Testis (tissue), 3 donors: Measurements from ENCODE around the gene BACH2. TPM values are rescaled to one million over a fixed set of nuclear protein-coding genes. Genes with fewer than 3 reads are reported as not detected.
A peak's percentile ranks its signal among the peaks of the same experiment; 100 is the strongest.
"Not testable (repeated sequence)": the region's sequence is repeated elsewhere in the genome, so short reads cannot be mapped to it uniquely, and the experiment has no call there.

Source experiments
- DNase-seq: peaks from one replicate; pipeline ENCODE4 v3.0.0-alpha.2; 2019
- H3K27ac ChIP-seq, 2 donors: fragments of 200-600 bp; sonication (generic); one replicate each; pipeline ENCODE4 v1.5.1; 2019
- H3K27me3 ChIP-seq: fragments of 200-600 bp; sonication (generic); one replicate; pipeline ENCODE4 v1.5.1; 2019
- H3K36me3 ChIP-seq: fragments of 200-600 bp; sonication (generic); one replicate; pipeline ENCODE4 v1.5.1; 2017; ENCODE audit warnings: low read depth; ENCODE audit errors: missing control alignments
- H3K4me1 ChIP-seq: fragments of 200-600 bp; sonication (generic); one replicate; pipeline ENCODE4 v1.5.1; 2019
- H3K4me3 ChIP-seq, 2 donors: fragments of 200-600 bp; sonication (generic); one replicate each; pipeline ENCODE4 v1.5.1; 2017 to 2019
- H3K9me3 ChIP-seq: fragments of 200-600 bp; sonication (generic); one replicate; pipeline ENCODE4 v1.5.1; 2017
- POLR2A ChIP-seq: fragments of 450-650 bp; IDR thresholded peaks from one replicate; pipeline ENCODE4 v1.6.1; 2017; ENCODE audit warnings: antibody characterized with exemption, mild to moderate bottlenecking, moderate library complexity
- WGBS, 2 donors: methylation state at CpG; one replicate each; pipeline ENCODE4 v1.1.5; 2018; 5-methylcytosine and 5-hydroxymethylcytosine counted together
- intact Hi-C: fragments of 100-400 bp; cut with DNase I; formaldehyde crosslinking; loops from one replicate; pipeline ENCODE4 v1.15.1; 2023; ENCODE audit warnings: low total_unique reads
- polyA plus RNA-seq: library from polyadenylated mRNA; stranded (reverse); fragments of 350-450 nt; fragmentation: Illumina TruSeq; extraction: RNeasy Lipid Tissue Mini Kit (QIAGEN cat#74804); gene quantifications from one replicate; pipeline ENCODE4 v1.2.3, GENCODE V29; 2014; ENCODE audit warnings: low read depth, low replicate concordance; ENCODE audit not compliant: insufficient read depth
- total RNA-seq, 2 donors: library from RNA; depleted of rRNA; stranded (reverse); fragments of >200 nt; gene quantifications; one replicate each; pipeline ENCODE4 v1.2.3, GENCODE V29; 2016
- TF ChIP-seq, protein P1 (sequence below), 3 experiments: fragments of 450-650 bp in 2 of 3; fragments of 200-600 bp in 1 of 3; sonication (generic) in 1 of 3; IDR thresholded peaks; one replicate each; pipeline ENCODE4 v1.5.1; 2016 to 2019; ENCODE audit warnings: antibody characterized with exemption in 3 of 3, mild to moderate bottlenecking in 2 of 3, moderate library complexity in 1 of 3

Gene BACH2
- total and polyA plus RNA-seq, 3 donors from 2014 or later = 5.0 to 8.3 (median 6.5) TPM

DNA sequence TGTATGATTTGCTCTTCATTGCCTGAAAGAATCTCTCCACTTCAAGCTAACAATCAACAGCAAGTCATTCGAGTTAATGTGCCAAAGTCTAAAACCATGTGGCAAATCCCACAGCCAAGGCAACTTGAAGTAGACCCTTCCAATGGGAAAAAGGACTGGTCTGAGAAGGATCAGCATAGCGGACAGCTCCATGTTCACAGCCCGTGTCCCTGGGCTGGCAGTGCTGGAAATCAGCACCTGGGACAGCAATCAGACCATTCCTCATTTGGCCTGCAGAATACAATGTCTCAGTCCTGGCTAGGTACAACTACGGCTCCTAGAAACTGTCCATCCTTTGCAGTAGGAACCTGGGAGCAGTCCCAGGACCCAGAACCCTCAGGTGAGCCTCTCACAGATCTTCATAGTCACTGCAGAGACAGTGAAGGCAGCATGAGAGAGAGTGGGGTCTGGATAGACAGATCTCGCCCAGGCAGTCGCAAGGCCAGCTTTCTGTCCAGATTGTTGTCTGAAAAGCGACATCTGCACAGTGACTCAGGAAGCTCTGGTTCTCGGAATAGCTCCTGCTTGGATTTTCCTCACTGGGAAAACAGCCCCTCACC, 401.3 kb downstream of the BACH2 start:
- Histone ChIP-seq H3K4me3 (no peak overlapping the region), H3K27ac (no peak overlapping the region), H3K9me3 (no peaks in the 10 kb centered on the region), H3K27me3 (no peaks in the 10 kb centered on the region), H3K4me1 (no peaks in the 10 kb centered on the region), H3K36me3 (no peaks in the 10 kb centered on the region)
- 44 to 53% methylated on average over 8 of the region's 8 CpGs for WGBS, 2 donors
- intact Hi-C loops = no loop called here
- peak; percentile 37 for DNase-seq
- TF ChIP-seq, protein P1, sequence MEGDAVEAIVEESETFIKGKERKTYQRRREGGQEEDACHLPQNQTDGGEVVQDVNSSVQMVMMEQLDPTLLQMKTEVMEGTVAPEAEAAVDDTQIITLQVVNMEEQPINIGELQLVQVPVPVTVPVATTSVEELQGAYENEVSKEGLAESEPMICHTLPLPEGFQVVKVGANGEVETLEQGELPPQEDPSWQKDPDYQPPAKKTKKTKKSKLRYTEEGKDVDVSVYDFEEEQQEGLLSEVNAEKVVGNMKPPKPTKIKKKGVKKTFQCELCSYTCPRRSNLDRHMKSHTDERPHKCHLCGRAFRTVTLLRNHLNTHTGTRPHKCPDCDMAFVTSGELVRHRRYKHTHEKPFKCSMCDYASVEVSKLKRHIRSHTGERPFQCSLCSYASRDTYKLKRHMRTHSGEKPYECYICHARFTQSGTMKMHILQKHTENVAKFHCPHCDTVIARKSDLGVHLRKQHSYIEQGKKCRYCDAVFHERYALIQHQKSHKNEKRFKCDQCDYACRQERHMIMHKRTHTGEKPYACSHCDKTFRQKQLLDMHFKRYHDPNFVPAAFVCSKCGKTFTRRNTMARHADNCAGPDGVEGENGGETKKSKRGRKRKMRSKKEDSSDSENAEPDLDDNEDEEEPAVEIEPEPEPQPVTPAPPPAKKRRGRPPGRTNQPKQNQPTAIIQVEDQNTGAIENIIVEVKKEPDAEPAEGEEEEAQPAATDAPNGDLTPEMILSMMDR (IDR thresholded peaks at IDR 0.05) = no peak
- no peak for TF ChIP-seq POLR2A

DNA sequence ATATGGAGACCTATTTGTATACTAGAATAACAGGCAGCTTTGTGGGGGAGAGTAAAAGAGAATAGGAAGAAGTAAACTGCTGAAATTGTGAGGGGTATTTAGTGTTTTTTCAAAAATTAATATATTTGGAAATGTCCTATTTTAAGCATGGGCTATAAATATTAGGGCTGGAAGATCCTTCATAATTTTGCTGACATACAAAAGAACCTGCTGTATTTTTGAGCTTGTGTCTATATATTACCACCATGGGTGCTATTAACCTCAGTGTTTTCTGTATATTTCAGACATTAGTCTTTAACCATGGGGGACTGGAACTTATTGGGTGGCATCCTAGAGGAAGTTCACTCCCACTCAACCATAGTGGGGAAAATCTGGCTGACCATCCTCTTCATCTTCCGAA, 402.5 kb downstream of the BACH2 start, which contains the start of gene GJA10:
Gene GJA10 (plus strand): TSS at position 301 of the 400 bp plus-strand sequence. CDS start 0 bp downstream, at position 301.
- intact Hi-C loops = no loop called here
- no peak for DNase-seq
- 87 to 100% methylated on average over 1 of the region's 1 CpG for WGBS, 2 donors
- H3K36me3 ChIP-seq = no peaks in the 10 kb centered on the region
- H3K4me1 ChIP-seq = no peaks in the 10 kb centered on the region
- no peak within 1 kb of the TSS for H3K27ac ChIP-seq
- H3K9me3 ChIP-seq = no peaks in the 10 kb centered on the region
- TF ChIP-seq, protein P1 (IDR thresholded peaks at IDR 0.05) = no peak
- no peak for TF ChIP-seq POLR2A
- no peak within 1 kb of the TSS for H3K4me3 ChIP-seq
- H3K27me3 ChIP-seq = no peaks in the 10 kb centered on the region

DNA sequence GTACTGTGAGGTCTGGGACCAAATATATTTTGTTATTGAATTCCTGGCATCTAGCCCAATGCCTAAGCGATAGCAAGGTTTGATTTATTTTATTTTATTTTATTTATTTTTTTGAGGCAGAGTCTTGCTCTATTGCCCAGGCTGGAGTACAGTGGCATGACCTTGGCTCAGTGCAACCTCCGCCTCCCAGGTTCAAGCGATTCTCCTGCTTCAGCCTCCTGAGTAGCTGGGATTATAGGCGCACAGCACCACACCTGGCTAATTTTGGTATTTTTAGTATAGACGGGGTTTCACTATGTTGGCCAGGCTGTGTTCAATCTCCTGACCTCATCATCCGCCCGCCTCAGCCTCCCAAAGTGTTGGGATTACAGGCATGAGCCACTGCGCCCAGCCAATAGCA, 404.1 kb downstream of the BACH2 start:
- H3K9me3 ChIP-seq, H3K27me3 ChIP-seq, H3K4me3 ChIP-seq, H3K27ac ChIP-seq, intact Hi-C loops, H3K36me3 ChIP-seq, DNase-seq, H3K4me1 ChIP-seq: not testable (repeated sequence)
- 86 to 91% methylated on average over 8 of the region's 8 CpGs for WGBS, 2 donors

DNA sequence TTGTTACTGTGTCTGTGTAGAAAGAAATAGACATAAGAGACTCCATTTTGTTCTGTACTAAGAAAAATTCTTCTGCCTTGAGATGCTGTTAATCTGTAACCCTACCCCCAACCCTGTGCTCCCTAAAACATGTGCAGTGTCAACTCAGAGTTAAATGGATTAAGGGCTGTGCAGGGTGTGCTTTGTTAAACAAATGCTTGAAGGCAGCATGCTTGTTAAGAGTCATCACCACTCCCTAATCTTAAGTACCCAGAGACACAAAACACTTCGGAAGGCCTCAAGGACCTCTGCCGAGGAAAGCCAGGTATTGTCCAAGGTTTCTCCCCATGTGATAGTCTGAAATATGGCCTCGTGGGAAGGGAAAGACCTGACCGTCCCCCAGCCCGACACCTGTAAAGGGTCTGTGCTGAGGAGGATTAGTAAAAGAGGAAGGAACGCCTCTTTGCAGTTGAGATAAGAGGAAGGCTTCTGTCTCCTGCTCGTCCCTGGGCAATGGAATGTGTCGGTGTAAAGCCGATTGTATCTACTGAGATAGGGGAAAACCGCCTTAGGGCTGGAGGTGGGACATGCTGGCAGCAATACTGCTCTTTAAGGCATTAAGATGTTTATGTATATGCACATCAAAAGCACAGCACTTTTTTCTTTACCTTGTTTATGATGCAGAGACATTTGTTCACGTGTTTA, 405.7 kb downstream of the BACH2 start:
- H3K27ac ChIP-seq, H3K27me3 ChIP-seq, H3K4me1 ChIP-seq, H3K36me3 ChIP-seq, DNase-seq, H3K9me3 ChIP-seq, intact Hi-C loops, H3K4me3 ChIP-seq: not testable (repeated sequence)
- 21 to 32% methylated on average over 11 of the region's 11 CpGs for WGBS, 2 donors

DNA sequence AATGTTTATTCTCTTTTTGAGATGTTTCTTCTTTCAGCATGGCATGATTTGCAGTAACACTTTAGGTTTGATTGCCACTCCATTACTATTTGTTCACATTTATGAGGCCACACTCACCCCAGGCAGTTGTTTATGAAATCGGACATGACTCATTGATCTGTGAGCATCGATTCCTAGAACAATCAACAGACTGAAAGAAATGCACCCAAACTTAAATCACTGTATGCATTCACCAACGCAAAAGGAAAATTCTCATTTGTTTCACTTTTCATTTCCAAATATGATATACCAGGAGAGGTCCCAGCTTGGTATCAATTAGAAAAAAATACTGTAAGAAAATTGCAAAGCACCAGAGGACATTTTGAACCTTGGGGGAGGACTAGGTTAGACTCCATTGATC, 407.8 kb downstream of the BACH2 start:
- H3K4me3 ChIP-seq = no peak overlapping the region
- H3K27ac ChIP-seq = no peak overlapping the region
- no peaks in the 10 kb centered on the region for H3K9me3 ChIP-seq
- 62 to 72% methylated on average over 3 of the region's 3 CpGs for WGBS, 2 donors
- no peak for DNase-seq
- H3K4me1 ChIP-seq = no peaks in the 10 kb centered on the region
- intact Hi-C loops = no loop called here
- TF ChIP-seq, protein P1 (IDR thresholded peaks at IDR 0.05) = no peak
- H3K36me3 ChIP-seq = no peaks in the 10 kb centered on the region
- H3K27me3 ChIP-seq = no peaks in the 10 kb centered on the region

DNA sequence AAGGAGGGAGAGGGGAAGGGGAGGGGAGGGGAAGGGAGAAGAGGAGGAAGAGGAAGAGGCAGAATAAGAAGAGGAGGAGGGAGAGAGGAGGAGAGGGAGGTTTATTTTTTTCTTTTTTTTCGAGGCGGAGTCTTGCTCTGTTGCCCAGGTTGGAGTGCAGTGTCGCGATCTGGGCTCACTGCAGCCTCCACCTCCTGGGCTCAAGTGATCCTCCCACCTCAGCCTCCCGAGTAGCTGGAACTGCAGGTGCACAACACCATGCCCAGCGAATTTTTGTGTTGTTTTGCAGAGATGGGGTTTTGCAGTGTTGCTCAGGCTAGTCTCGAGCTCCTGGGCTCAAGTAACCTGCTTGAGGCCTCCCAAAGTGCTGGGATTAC, 408.5 kb downstream of the BACH2 start:
- WGBS, 2 donors = 53 to 61% methylated on average over 7 of the region's 7 CpGs
- no peak for TF ChIP-seq POLR2A
- TF ChIP-seq, protein P1 (IDR thresholded peaks at IDR 0.05) = no peak
- DNase-seq = no peak
- no peaks in the 10 kb centered on the region for H3K27me3 ChIP-seq
- no peak overlapping the region for H3K4me3 ChIP-seq
- H3K36me3 ChIP-seq = no peaks in the 10 kb centered on the region
- no peaks in the 10 kb centered on the region for H3K9me3 ChIP-seq
- H3K27ac ChIP-seq = no peak overlapping the region
- intact Hi-C loops = no loop called here
- no peaks in the 10 kb centered on the region for H3K4me1 ChIP-seq
